ENCODE data around the gene CCDC170. TPM values are rescaled to one million over a fixed set of nuclear protein-coding genes. Genes with fewer than 3 reads are reported as not detected.

The CCDC170 gene
- total and polyA plus RNA-seq, 9 donors: 0.41 to 1.4 (median 0.67) TPM

DNA sequence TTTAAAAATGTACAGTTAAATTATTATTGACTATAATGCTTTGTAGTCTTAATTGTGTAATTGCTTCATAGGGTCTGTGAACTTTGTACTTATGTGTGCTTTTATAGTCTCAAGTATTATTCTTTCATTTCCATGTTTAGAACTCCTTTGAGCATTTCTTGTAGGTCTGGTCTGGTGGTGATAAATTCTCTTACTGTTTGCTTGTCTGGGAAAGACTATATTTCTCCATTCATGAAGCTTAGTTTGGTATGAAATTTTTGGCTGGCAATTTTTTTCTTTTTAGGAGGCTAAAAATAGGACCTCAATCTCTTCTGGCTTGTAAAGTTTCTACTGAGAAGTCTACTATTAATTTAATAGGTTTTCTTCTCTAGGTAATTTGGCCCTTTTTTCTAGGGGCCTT lies 67.4 kb downstream of the CCDC170 start:
- H3K4me1 ChIP-seq (ENCODE audit: control insufficient read depth, insufficient read depth, low read length): no peaks in the 10 kb centered on the region
- peaks cover 19% of the 10 kb centered on the region for H3K9me3 ChIP-seq (replicated peaks; ENCODE audit: control insufficient read depth, low read depth, low read length)
- no peaks in the 10 kb centered on the region for H3K36me3 ChIP-seq (ENCODE audit: control insufficient read depth, insufficient read depth, low read length)
- DNase-seq: no peak
- no peak overlapping the region for H3K4me3 ChIP-seq (ENCODE audit: low read length)
- no peaks in the 10 kb centered on the region for H3K27me3 ChIP-seq (ENCODE audit: control insufficient read depth, insufficient read depth, low read length)
- H3K27ac ChIP-seq (ENCODE audit: low read length): no peak overlapping the region

DNA sequence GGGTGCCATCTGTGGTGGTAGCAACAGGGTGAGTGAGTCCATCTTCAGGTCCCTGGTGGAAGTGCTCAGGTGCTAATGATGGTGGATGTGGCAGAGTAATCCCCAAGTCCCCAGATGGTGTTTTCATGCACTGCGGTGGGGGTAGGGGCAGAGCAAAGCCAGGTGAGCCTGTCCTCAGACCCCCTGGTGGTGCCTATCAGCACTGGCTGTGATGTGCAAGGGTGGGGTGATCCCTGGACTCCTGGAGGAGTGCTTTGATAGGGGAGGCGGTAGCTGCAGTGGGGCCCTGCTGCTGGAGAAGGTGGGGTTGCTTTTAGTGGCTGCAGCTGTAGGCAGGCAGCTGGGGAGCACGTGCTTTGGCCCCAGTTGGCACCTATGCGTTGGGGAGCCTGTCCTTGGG lies 70.8 kb downstream of the CCDC170 start:
- H3K27me3 ChIP-seq (ENCODE audit: control insufficient read depth, insufficient read depth, low read length): no peaks in the 10 kb centered on the region
- peaks cover 12% of the 10 kb centered on the region for H3K9me3 ChIP-seq (replicated peaks; ENCODE audit: control insufficient read depth, low read depth, low read length)
- WGBS (ENCODE audit: insufficient coverage): 62% methylated on average over 3 of the region's 4 CpGs
- H3K4me3 ChIP-seq (ENCODE audit: low read length): no peak overlapping the region
- no peak for DNase-seq
- H3K27ac ChIP-seq (ENCODE audit: low read length): no peak overlapping the region
- H3K36me3 ChIP-seq (ENCODE audit: control insufficient read depth, insufficient read depth, low read length): no peaks in the 10 kb centered on the region
- H3K4me1 ChIP-seq (ENCODE audit: control insufficient read depth, insufficient read depth, low read length): no peaks in the 10 kb centered on the region

DNA sequence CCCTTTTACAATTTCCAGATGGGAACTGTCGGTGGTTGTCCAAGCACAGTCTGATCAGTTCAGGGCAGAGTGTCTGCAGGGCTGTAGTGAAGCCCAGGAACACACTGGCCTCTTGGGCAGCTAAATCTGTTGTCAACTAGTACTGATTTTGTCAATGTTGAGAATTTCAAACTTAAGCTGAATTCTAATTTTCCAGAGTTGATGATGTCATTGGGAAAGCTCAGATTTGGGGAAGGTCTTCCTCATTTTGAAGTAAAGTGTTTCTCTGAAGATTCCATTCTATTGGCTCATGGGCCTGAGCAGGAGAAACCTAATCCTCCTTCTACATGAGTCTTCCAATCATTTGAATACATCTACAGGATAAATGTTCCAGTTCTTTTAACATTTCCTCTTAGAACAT lies 72.1 kb downstream of the CCDC170 start:
- DNase-seq: no peak
- no peaks in the 10 kb centered on the region for H3K36me3 ChIP-seq (ENCODE audit: control insufficient read depth, insufficient read depth, low read length)
- H3K4me3 ChIP-seq (ENCODE audit: low read length): no peak overlapping the region
- 57% methylated on average over 1 of the region's 1 CpG for WGBS (ENCODE audit: insufficient coverage)
- no peaks in the 10 kb centered on the region for H3K4me1 ChIP-seq (ENCODE audit: control insufficient read depth, insufficient read depth, low read length)
- no peak overlapping the region for H3K27ac ChIP-seq (ENCODE audit: low read length)
- H3K9me3 ChIP-seq (replicated peaks; ENCODE audit: control insufficient read depth, low read depth, low read length): peaks cover 12% of the 10 kb centered on the region
- no peaks in the 10 kb centered on the region for H3K27me3 ChIP-seq (ENCODE audit: control insufficient read depth, insufficient read depth, low read length)

DNA sequence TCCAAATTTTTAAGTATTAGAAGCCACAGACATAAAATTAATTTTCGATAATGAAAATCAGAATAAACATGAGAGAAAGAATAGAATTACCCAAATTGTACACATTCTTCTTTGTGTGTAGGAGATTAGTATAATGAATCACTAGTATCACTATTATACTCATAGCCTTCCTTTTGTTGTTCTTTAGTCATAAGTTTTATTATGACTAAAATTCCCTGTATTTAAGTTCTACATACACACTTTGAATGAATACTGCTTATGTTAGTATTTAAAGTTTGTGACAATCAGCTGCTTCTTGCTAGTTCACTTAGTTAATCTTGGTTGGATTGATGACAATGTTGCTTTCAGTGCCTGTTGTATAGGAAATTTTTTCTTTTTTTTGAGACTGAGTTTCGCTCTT lies 72.7 kb downstream of the CCDC170 start:
- H3K36me3 ChIP-seq (ENCODE audit: control insufficient read depth, insufficient read depth, low read length): no peaks in the 10 kb centered on the region
- peaks cover 12% of the 10 kb centered on the region for H3K9me3 ChIP-seq (replicated peaks; ENCODE audit: control insufficient read depth, low read depth, low read length)
- H3K4me3 ChIP-seq (ENCODE audit: low read length): no peak overlapping the region
- no peak overlapping the region for H3K27ac ChIP-seq (ENCODE audit: low read length)
- no peaks in the 10 kb centered on the region for H3K27me3 ChIP-seq (ENCODE audit: control insufficient read depth, insufficient read depth, low read length)
- no peaks in the 10 kb centered on the region for H3K4me1 ChIP-seq (ENCODE audit: control insufficient read depth, insufficient read depth, low read length)
- no peak for DNase-seq
- no CpG with 5 or more reads among the region's 2 CpGs for WGBS (ENCODE audit: insufficient coverage)

DNA sequence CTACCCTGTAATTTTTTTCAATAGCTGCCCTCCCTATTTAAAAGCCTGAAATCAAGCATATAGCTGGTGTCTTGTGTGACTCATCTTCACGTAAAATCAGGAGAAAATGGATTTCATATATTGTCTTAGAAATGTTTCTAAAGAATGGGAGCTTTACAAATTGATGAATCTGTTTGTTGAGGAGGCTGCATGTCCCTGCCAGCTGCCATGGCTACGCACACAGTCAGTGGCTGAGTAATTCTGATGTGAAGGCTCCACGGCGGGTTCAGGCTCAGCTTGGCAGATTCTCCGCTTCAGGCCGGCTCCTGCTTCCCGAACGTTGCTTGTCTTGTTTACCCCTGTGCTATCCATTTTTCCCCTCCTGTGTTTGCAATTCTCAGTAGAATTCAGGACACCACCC lies 82.8 kb downstream of the CCDC170 start:
- 71% methylated on average over 7 of the region's 8 CpGs for WGBS (ENCODE audit: insufficient coverage)
- DNase-seq: no peak

DNA sequence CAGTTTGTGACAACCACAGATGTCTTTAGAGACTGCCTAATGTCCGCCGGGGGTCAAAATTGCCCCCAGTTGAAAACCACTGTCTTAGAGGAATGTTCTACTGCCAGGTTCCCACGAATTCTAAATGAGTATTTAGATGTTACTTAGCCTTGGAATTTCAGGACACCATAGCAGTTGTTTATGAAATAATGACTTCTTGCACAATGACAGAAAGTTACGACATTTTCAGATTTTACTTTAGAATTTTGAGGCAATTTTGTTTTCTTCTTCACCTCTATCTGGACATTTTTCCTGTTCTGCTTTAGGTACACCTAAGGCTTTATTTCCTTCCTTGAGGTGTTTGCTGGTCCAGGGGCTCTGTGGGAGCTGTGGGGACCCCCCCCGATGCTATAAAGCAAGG lies 83.4 kb downstream of the CCDC170 start:
- no peaks in the 10 kb centered on the region for H3K4me1 ChIP-seq (ENCODE audit: control insufficient read depth, insufficient read depth, low read length)
- no peak overlapping the region for H3K27ac ChIP-seq (ENCODE audit: low read length)
- DNase-seq: no peak
- H3K27me3 ChIP-seq (ENCODE audit: control insufficient read depth, insufficient read depth, low read length): no peaks in the 10 kb centered on the region
- no peak overlapping the region for H3K4me3 ChIP-seq (ENCODE audit: low read length)
- 89% methylated on average over 3 of the region's 5 CpGs for WGBS (ENCODE audit: insufficient coverage)
- H3K36me3 ChIP-seq (ENCODE audit: control insufficient read depth, insufficient read depth, low read length): no peaks in the 10 kb centered on the region
- H3K9me3 ChIP-seq (replicated peaks; ENCODE audit: control insufficient read depth, low read depth, low read length): no peaks in the 10 kb centered on the region

More for the DNA sequence above, 82.8 kb downstream of the CCDC170 start:
- Histone ChIP-seq H3K4me3 (ENCODE audit: low read length) (no peak overlapping the region), H3K9me3 (replicated peaks; ENCODE audit: control insufficient read depth, low read depth, low read length) (no peaks in the 10 kb centered on the region), H3K4me1 (ENCODE audit: control insufficient read depth, insufficient read depth, low read length) (no peaks in the 10 kb centered on the region), H3K36me3 (ENCODE audit: control insufficient read depth, insufficient read depth, low read length) (no peaks in the 10 kb centered on the region), H3K27me3 (ENCODE audit: control insufficient read depth, insufficient read depth, low read length) (no peaks in the 10 kb centered on the region), H3K27ac (ENCODE audit: low read length) (no peak overlapping the region)

DNA sequence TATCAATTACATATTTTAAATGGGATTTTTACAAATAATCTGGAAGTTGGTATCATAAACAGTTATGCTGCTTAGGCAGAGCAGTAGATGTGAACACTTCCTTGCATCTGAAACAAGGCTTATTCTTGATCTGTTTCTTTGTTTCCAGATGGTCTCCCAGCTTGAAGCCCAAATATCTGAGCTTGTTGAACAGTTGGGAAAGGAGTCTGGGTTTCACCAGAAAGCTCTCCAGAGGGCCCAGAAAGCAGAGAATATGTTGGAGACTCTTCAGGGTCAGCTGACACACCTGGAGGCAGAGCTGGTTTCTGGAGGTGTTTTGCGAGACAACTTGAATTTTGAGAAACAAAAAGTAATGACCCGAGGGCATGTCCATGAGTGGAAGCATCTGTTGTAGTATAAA lies 91.9 kb downstream of the CCDC170 start:
- WGBS (ENCODE audit: insufficient coverage): 100% methylated on average over 1 of the region's 2 CpGs
- H3K4me1 ChIP-seq (ENCODE audit: control insufficient read depth, insufficient read depth, low read length): no peaks in the 10 kb centered on the region
- H3K4me3 ChIP-seq (ENCODE audit: low read length): no peak overlapping the region
- H3K27ac ChIP-seq (ENCODE audit: low read length): no peak overlapping the region
- peaks cover 2% of the 10 kb centered on the region for H3K27me3 ChIP-seq (ENCODE audit: control insufficient read depth, insufficient read depth, low read length)
- no peaks in the 10 kb centered on the region for H3K36me3 ChIP-seq (ENCODE audit: control insufficient read depth, insufficient read depth, low read length)
- DNase-seq: no peak
- H3K9me3 ChIP-seq (replicated peaks; ENCODE audit: control insufficient read depth, low read depth, low read length): no peaks in the 10 kb centered on the region

DNA sequence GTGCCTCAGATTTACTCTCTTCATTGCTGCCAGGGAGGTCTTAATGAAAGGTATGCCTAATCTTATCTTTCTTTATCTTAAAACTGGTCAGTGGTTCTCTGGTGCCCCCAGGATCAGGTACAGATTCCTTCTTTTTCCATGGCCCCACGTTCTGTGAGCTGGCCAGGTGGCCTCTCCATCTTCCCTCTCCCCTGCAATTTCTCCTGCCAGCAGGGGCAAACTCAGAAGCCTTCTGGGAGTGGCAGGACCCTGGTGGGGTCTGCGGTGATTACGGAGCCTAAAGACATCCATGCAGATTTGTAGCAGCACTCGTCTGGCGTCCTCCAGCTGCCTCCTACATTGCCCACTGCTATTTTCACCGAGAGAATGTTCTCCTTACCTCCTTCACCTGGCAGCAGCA lies 95.8 kb downstream of the CCDC170 start:
- Histone ChIP-seq H3K36me3 (ENCODE audit: control insufficient read depth, insufficient read depth, low read length) (no peaks in the 10 kb centered on the region), H3K4me3 (ENCODE audit: low read length) (no peak overlapping the region), H3K4me1 (ENCODE audit: control insufficient read depth, insufficient read depth, low read length) (no peaks in the 10 kb centered on the region), H3K9me3 (replicated peaks; ENCODE audit: control insufficient read depth, low read depth, low read length) (peaks cover 5% of the 10 kb centered on the region), H3K27me3 (ENCODE audit: control insufficient read depth, insufficient read depth, low read length) (peaks cover 2% of the 10 kb centered on the region), H3K27ac (ENCODE audit: low read length) (no peak overlapping the region)
- no peak for DNase-seq
- 40% methylated on average over 6 of the region's 6 CpGs for WGBS (ENCODE audit: insufficient coverage)

DNA sequence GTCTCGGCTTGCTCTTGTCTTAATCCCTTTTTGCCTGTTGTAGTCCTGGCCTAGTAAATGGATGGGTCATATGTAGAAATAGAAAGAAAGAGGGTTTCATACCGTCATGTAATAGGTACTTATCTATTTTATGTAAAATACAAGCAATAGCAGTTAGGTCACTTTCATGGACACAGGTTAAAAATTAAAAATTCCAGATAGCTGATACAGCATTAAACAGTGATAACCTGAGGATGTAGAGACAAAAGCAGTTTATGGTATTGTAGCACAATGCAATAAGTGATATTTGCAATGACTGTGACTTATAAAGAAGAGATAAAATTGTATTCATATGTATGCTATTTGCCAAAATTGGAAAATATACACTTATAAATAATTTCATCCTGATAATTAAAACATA lies 96.9 kb downstream of the CCDC170 start:
- Histone ChIP-seq H3K27me3 (ENCODE audit: control insufficient read depth, insufficient read depth, low read length) (peaks cover 2% of the 10 kb centered on the region), H3K4me1 (ENCODE audit: control insufficient read depth, insufficient read depth, low read length) (no peaks in the 10 kb centered on the region), H3K9me3 (replicated peaks; ENCODE audit: control insufficient read depth, low read depth, low read length) (peaks cover 5% of the 10 kb centered on the region), H3K27ac (ENCODE audit: low read length) (no peak overlapping the region), H3K36me3 (ENCODE audit: control insufficient read depth, insufficient read depth, low read length) (no peaks in the 10 kb centered on the region), H3K4me3 (ENCODE audit: low read length) (no peak overlapping the region)
- DNase-seq: no peak
- no CpG with 5 or more reads among the region's 2 CpGs for WGBS (ENCODE audit: insufficient coverage)

DNA sequence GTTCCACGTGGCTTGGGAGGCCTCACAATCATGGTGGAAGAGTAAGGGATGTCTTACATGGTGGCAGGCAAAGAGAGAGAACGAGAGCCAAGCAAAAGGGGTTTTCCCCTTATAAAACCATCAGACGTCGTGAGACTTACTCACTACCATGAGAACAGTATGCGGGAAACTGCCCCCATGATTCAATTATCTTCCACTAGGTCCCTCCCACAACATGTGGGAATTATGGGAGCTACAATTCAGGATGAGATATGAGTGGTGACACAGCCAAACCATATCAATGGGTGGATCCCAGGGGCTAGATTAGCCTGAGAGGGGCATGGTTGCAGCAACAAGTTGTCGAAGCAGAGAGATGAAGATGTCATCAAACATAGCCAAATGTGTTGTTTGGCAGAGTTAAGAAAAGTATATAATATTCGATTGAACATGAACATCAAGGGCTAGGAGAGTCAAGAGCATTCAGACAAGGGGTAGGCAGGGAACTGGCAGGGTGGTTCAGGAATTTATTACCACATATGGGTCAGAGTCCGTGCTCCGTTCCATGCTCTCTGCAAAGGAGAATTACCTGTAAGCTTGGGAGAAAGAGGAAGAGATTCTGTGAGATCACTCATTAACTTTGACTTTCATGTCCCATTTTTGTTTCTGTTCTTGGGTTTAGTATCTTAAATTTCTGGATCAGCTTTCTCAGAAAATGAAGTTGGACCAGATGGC lies 98.8 kb downstream of the CCDC170 start:
- no peak overlapping the region for H3K4me3 ChIP-seq (ENCODE audit: low read length)
- H3K9me3 ChIP-seq (replicated peaks; ENCODE audit: control insufficient read depth, low read depth, low read length): peaks cover 5% of the 10 kb centered on the region
- WGBS (ENCODE audit: insufficient coverage): 76% methylated on average over 2 of the region's 9 CpGs
- no peaks in the 10 kb centered on the region for H3K27me3 ChIP-seq (ENCODE audit: control insufficient read depth, insufficient read depth, low read length)
- DNase-seq: no peak
- H3K36me3 ChIP-seq (ENCODE audit: control insufficient read depth, insufficient read depth, low read length): no peaks in the 10 kb centered on the region
- no peak overlapping the region for H3K27ac ChIP-seq (ENCODE audit: low read length)
- no peaks in the 10 kb centered on the region for H3K4me1 ChIP-seq (ENCODE audit: control insufficient read depth, insufficient read depth, low read length)

Data from muscle of leg (tissue), 11 donors.